Activated CD8-positive, alpha-beta T cell treated with anti-CD3 and anti-CD28 coated beads for 36 hours (primary cell): ENCODE measurements around the gene NFE2. TPM values are rescaled to one million over a fixed set of nuclear protein-coding genes. Genes with fewer than 3 reads are reported as not detected.
A peak's percentile ranks its signal among the peaks of the same experiment; 100 is the strongest.
"Not testable (repeated sequence)": the region's sequence is repeated elsewhere in the genome, so short reads cannot be mapped to it uniquely, and the experiment has no call there.

Source experiments
- ATAC-seq: fragments of 200-7000 bp; cut with Tn5 transposase; one replicate; pipeline ENCODE4 v1.10.0; 2021; ENCODE audit warnings: mild to moderate bottlenecking, moderate library complexity
- CTCF ChIA-PET: fragments of 350-600 bp; sonication (Branson Sonifier 250); formaldehyde crosslinking; loops from one replicate; lab custom pipeline; 2021; ENCODE audit warnings: antibody characterized with exemption; lab: Charles Lee
- POLR2A ChIA-PET: fragments of 350-600 bp; sonication (Branson Sonifier 250); formaldehyde crosslinking; loops from one replicate; lab custom pipeline; 2021; ENCODE audit warnings: antibody characterized with exemption; lab: Charles Lee
- DNase-seq: peaks from one replicate; pipeline ENCODE4 v3.0.0-alpha.2; 2020
- H3K27ac Mint-ChIP-seq: one replicate; pipeline ENCODE4 v1.8.0; 2021; ENCODE audit warnings: mild to moderate bottlenecking, mixed read lengths
- H3K27me3 Mint-ChIP-seq: one replicate; pipeline ENCODE4 v1.8.0; 2021; ENCODE audit warnings: mixed read lengths
- H3K36me3 Mint-ChIP-seq: one replicate; pipeline ENCODE4 v1.8.0; 2021; ENCODE audit warnings: low read depth, mixed read lengths
- H3K4me1 Mint-ChIP-seq: one replicate; pipeline ENCODE4 v1.8.0; 2021; ENCODE audit warnings: low read depth, mixed read lengths
- H3K4me3 Mint-ChIP-seq: one replicate; pipeline ENCODE4 v1.8.0; 2021; ENCODE audit warnings: mild to moderate bottlenecking, moderate library complexity, mixed read lengths
- H3K9me3 Mint-ChIP-seq: one replicate; pipeline ENCODE4 v1.8.0; 2021; ENCODE audit warnings: mixed read lengths
- CTCF ChIP-seq: fragments of 200-600 bp; IDR thresholded peaks from one replicate; pipeline ENCODE4 v1.8.0; 2022; ENCODE audit warnings: antibody characterized with exemption, mild to moderate bottlenecking
- intact Hi-C: fragments of 100-400 bp; cut with micrococcal nuclease; formaldehyde crosslinking; loops from one replicate; pipeline ENCODE4 v1.10.0; 2022
- total RNA-seq, 2 experiments: library from RNA; stranded (reverse); gene quantifications; one replicate each; pipeline ENCODE4 v1.2.3, GENCODE V29; 2021

The NFE2 gene
- total RNA-seq, 2 experiments from 2014 or later: not detected

- TF ChIP-seq CTCF: peak; percentile 57
- peak overlapping the region; percentile 73 for H3K27ac Mint-ChIP-seq
- no peaks in the 10 kb centered on the region for H3K9me3 Mint-ChIP-seq
- no peaks in the 10 kb centered on the region for H3K27me3 Mint-ChIP-seq
- H3K36me3 Mint-ChIP-seq: no peaks in the 10 kb centered on the region
- DNase-seq (no peak), ATAC-seq (no peak)
- intact Hi-C loops: no loop called here
- peaks cover 38% of the 10 kb centered on the region for H3K4me1 Mint-ChIP-seq
- ChIA-PET CTCF (interaction anchor here (1.1 to 3.4 kb wide), 7 partner anchors 9 to 83 kb away, joined by 3 to 20 read pairs (median 9); partner anchors contain the start of genes COPZ1 and NFE2), POLR2A (interaction anchor here (0.6 to 7.5 kb wide), 20 partner anchors 9 to 215 kb away, joined by 3 to 70 read pairs (median 6); partner anchors contain the start of genes COPZ1, NCKAP1L and NFE2)
- no peak overlapping the region for H3K4me3 Mint-ChIP-seq
These were observed 15.4 kb downstream of the NFE2 start for GRCh38 chr12:54285150-54286041.

GRCh38 chr12:54284070-54284780 is 16.6 kb downstream of the NFE2 start:
- ChIA-PET CTCF (interaction anchor here (1.1 to 3.4 kb wide), 4 partner anchors 10 to 84 kb away, joined by 4 to 20 read pairs (median 10); partner anchors contain the start of gene COPZ1), POLR2A (interaction anchor here (0.6 to 7.5 kb wide), 16 partner anchors 8 to 106 kb away, joined by 3 to 70 read pairs (median 4); no protein-coding TSS in a partner anchor)
- H3K36me3 Mint-ChIP-seq, intact Hi-C loops, H3K9me3 Mint-ChIP-seq, DNase-seq, ATAC-seq, H3K27ac Mint-ChIP-seq, H3K27me3 Mint-ChIP-seq, H3K4me3 Mint-ChIP-seq: not testable (repeated sequence)
- peaks cover 38% of the 10 kb centered on the region for H3K4me1 Mint-ChIP-seq

GRCh38 chr12:54282949-54283593 is 17.7 kb downstream of the NFE2 start:
- POLR2A ChIA-PET: interaction anchor here (0.8 to 7.5 kb wide), 10 partner anchors 10 to 87 kb away, joined by 3 to 70 read pairs (median 6); no protein-coding TSS in a partner anchor
- Mint-ChIP-seq H3K27me3 (no peaks in the 10 kb centered on the region), H3K4me3 (no peak overlapping the region), H3K36me3 (no peaks in the 10 kb centered on the region), H3K27ac (no peak overlapping the region), H3K9me3 (no peaks in the 10 kb centered on the region), H3K4me1 (peaks cover 42% of the 10 kb centered on the region)
- ATAC-seq (no peak), DNase-seq (peak; percentile 64)
- CTCF ChIA-PET: interaction anchor here (1.4 to 3.4 kb wide), 2 partner anchors 11 to 53 kb away, joined by 4 to 16 read pairs; no protein-coding TSS in a partner anchor
- intact Hi-C loops: no loop called here
- no peak for TF ChIP-seq CTCF

GRCh38 chr12:54281694-54282093 is 19.1 kb downstream of the NFE2 start:
- CTCF ChIA-PET: interaction anchor here (0.6 to 1.3 kb wide), 4 partner anchors 9 to 118 kb away, joined by 3 read pairs; partner anchors contain the start of gene COPZ1
- ATAC-seq, H3K36me3 Mint-ChIP-seq, H3K27ac Mint-ChIP-seq, H3K4me3 Mint-ChIP-seq, DNase-seq, H3K27me3 Mint-ChIP-seq, H3K9me3 Mint-ChIP-seq: not testable (repeated sequence)
- intact Hi-C loops: loop anchor here (2.0 kb wide), 1 partner anchor 43 kb away; the partner anchor contains the start of gene COPZ1
- POLR2A ChIA-PET: interaction anchor here (0.7 to 2.6 kb wide), 17 partner anchors 10 to 189 kb away, joined by 3 to 44 read pairs (median 4); no protein-coding TSS in a partner anchor
- H3K4me1 Mint-ChIP-seq: peaks cover 43% of the 10 kb centered on the region

- not testable (repeated sequence) for H3K36me3 Mint-ChIP-seq, H3K9me3 Mint-ChIP-seq, H3K27me3 Mint-ChIP-seq, DNase-seq, ATAC-seq, H3K4me3 Mint-ChIP-seq, H3K27ac Mint-ChIP-seq
- peaks cover 44% of the 10 kb centered on the region for H3K4me1 Mint-ChIP-seq
- CTCF ChIA-PET: interaction anchor here (0.6 to 1.9 kb wide), 5 partner anchors 9 to 118 kb away, joined by 3 to 5 read pairs (median 3); partner anchors contain the start of gene COPZ1
- intact Hi-C loops: loop anchor here (2.0 kb wide), 1 partner anchor 44 kb away; the partner anchor contains the start of gene COPZ1
- POLR2A ChIA-PET: interaction anchor here (0.7 to 2.6 kb wide), 17 partner anchors 9 to 190 kb away, joined by 3 to 44 read pairs (median 4); no protein-coding TSS in a partner anchor
These were observed 19.6 kb downstream of the NFE2 start for GRCh38 chr12:54281261-54281638.
